GM12891 (cell line): ENCODE results near the gene SPACA7.

ENCODE experiments used
- POLR2AphosphoS5 ChIP-seq: IDR thresholded peaks from 2 replicates; pipeline ENCODE4 v1.6.1; 2011; ENCODE audit warnings: low read depth, low read length, control low read depth
- TAF1 ChIP-seq: IDR thresholded peaks from 2 replicates; pipeline ENCODE4 v1.6.1; 2011; ENCODE audit warnings: low read depth, low read length, control low read depth

- TF ChIP-seq POLR2AphosphoS5 (no peak), TAF1 (no peak)
Measured at GRCh38 chr13:112348642-112349345, 27.4 kb upstream of the SPACA7 start.
